Upper lobe of left lung (tissue), 4 donors: ENCODE measurements around the gene NF1.

Experiments used
- EP300 ChIP-seq, 4 donors: sonication (generic); formaldehyde crosslinking; IDR thresholded peaks; one replicate each; pipeline ENCODE4 v1.5.1; 2017; ENCODE audit warnings: antibody characterized with exemption in 4 of 4, control low read depth in 2 of 4
- POLR2A ChIP-seq, 4 donors: fragments of 450-650 bp; IDR thresholded peaks; one replicate each; pipeline ENCODE4 v1.5.1; 2016 to 2017; ENCODE audit warnings: antibody characterized with exemption in 4 of 4, mild to moderate bottlenecking in 2 of 4
- POLR2AphosphoS5 ChIP-seq, 2 donors: sonication (generic); formaldehyde crosslinking; IDR thresholded peaks; one replicate each; pipeline ENCODE4 v1.5.1; 2017; ENCODE audit warnings: antibody characterized with exemption in 2 of 2
- TF ChIP-seq, protein P1 (sequence below), 6 experiments: fragments of 450-650 bp in 4 of 6; fragments of 200-600 bp in 2 of 6; sonication (generic) in 2 of 6; IDR thresholded peaks; one replicate each; pipeline ENCODE4 v1.5.1; 2016 to 2019; ENCODE audit warnings: antibody characterized with exemption in 6 of 6

GRCh38 chr17:31310886-31311285 lies 216.1 kb downstream of the NF1 start:
- TF ChIP-seq POLR2AphosphoS5 (IDR thresholded peaks at IDR 0.05) (no peak), POLR2A (IDR thresholded peaks at IDR 0.05) (no peak), EP300 (IDR thresholded peaks at IDR 0.05) (no peak)
- TF ChIP-seq, protein P1, sequence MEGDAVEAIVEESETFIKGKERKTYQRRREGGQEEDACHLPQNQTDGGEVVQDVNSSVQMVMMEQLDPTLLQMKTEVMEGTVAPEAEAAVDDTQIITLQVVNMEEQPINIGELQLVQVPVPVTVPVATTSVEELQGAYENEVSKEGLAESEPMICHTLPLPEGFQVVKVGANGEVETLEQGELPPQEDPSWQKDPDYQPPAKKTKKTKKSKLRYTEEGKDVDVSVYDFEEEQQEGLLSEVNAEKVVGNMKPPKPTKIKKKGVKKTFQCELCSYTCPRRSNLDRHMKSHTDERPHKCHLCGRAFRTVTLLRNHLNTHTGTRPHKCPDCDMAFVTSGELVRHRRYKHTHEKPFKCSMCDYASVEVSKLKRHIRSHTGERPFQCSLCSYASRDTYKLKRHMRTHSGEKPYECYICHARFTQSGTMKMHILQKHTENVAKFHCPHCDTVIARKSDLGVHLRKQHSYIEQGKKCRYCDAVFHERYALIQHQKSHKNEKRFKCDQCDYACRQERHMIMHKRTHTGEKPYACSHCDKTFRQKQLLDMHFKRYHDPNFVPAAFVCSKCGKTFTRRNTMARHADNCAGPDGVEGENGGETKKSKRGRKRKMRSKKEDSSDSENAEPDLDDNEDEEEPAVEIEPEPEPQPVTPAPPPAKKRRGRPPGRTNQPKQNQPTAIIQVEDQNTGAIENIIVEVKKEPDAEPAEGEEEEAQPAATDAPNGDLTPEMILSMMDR (IDR thresholded peaks at IDR 0.05): no peak
